OCI-LY7 (cell line): ENCODE results near the gene DLGAP1.

ENCODE experiments used
- EZH2phosphoT487 ChIP-seq: fragments of 200-600 bp; sonication (generic); IDR thresholded peaks from 2 replicates; pipeline ENCODE4 v1.6.1; 2018; ENCODE audit warnings: low read depth, borderline replicate concordance, mild to moderate bottlenecking, mixed run types, antibody characterized with exemption, low read length, moderate library complexity, mixed read lengths
- TF ChIP-seq, protein P1 (sequence below): fragments of 200-600 bp; sonication (generic); conservative IDR thresholded peaks from 2 replicates; pipeline ENCODE4 v1.5.1; 2014; ENCODE audit warnings: mild to moderate bottlenecking, antibody characterized with exemption, low read length, moderate library complexity, mixed read lengths

DNA sequence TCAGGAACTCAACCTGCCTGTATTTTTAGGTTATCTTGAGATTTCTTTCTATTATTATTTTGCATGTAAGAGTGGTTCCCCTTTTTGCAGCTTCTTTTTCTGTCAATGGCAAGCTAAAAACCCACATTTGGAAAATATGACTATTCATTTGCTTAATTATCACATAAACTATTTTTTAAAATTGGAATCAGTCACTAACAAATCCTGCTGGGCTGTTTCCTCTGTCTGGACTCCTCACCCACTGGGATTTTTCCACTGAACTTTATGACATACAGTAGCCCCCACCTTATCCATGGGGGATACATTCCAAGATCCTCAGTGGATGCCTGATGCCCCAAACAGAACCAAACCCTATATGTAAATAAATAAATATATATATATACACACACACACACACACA is 447.3 kb downstream of the DLGAP1 start:
- TF ChIP-seq, protein P1, sequence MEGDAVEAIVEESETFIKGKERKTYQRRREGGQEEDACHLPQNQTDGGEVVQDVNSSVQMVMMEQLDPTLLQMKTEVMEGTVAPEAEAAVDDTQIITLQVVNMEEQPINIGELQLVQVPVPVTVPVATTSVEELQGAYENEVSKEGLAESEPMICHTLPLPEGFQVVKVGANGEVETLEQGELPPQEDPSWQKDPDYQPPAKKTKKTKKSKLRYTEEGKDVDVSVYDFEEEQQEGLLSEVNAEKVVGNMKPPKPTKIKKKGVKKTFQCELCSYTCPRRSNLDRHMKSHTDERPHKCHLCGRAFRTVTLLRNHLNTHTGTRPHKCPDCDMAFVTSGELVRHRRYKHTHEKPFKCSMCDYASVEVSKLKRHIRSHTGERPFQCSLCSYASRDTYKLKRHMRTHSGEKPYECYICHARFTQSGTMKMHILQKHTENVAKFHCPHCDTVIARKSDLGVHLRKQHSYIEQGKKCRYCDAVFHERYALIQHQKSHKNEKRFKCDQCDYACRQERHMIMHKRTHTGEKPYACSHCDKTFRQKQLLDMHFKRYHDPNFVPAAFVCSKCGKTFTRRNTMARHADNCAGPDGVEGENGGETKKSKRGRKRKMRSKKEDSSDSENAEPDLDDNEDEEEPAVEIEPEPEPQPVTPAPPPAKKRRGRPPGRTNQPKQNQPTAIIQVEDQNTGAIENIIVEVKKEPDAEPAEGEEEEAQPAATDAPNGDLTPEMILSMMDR = no peak
- TF ChIP-seq EZH2phosphoT487 = no peak
